ENCODE results near the gene EYS.

Gene EYS

DNA sequence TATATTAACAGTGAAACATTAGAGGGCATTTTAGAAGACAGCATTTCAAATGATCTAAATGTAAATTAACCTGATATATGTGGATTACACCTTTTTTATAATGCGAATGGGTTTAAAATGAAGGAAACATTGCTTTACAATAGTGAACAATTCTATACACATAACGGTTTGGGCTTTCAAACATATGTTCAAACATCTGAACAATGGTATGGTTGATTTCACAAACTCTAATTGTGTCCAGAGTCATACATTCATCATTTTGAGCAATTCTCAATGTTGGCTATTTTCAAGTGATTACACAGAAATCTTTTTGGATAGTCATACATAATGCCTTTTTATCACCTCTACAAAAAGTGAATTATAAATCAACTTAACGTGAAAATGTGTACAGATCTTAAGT, 1493.3 kb downstream of the EYS start:
- no peak for DNase-seq

DNA sequence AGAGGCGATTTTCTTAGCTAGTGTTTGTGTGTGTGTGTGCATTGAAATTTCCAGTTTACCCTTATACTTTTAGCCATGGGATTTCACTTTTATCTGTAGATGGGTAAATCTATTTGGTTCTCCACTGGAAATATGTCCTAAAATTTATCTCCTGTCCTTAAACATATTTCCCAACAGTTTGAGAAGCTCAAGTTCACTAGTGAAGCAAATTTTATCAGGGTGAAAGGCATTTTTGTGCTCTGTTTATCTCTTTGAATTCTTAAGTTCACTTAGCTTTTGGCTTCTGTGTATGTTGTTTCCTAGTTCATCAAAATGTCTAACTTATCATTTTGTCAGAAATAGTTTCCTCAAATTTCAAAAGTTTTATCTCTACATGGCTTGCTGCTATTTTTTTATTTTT, 1509.8 kb downstream of the EYS start:
- DNase-seq, result no peak

DNA sequence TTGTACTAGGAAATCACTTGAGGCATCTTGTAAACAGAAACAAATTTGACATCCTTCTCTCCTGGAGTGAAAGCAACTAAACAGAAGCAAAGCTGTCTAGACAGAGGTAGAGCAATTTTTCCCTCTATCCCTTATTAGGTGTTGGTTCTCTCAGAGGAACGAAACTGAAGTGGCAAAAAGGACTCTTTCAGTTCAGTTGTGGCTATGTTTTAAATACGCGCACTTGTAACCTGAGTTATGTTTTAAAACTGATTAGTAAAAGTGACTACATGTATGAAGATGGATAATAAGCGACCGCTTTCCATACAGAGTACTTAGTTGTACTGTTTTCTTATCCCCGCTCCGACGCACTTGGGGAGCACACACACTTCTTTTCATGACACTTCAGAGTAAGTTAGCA, 1520.4 kb downstream of the EYS start:
- DNase-seq, result no peak

DNA sequence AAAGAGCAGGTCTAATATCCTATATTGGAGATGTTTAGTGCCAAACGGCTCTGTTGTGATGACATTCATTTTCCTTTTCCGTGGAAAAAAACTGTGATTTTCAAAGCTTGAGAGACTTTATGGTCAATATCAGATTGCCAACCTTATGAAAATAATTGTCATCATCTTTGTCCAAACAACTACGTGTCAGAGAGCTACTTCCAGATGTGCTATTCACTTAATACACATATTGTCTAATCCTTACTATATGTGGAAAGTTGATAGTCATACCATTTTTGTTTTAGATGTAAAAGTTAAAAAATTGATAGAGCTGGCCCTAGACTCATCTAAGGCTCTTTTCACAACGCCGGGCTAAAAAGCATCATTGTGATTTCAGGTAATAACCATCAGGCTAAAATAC, 1521.4 kb downstream of the EYS start:
- DNase-seq, result no peak

DNA sequence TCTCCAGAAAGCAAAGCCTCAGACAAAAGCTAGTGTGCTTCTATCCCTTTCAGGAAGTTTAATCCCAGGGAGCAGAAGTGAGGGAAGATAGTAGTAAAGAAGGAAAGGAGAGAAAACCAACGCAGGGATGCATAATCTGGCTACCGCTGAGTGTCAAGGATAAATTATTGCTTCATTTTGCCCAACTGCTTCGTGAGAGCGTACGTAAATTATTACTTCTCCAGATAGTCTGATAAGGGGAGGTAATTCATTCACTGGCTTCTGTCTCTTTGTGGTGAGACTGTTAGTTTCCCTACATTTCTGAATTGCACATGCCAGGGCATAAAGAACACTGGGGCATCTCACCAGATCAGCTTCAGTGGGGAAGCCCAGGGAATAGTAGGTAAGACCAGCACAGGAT, 1531.7 kb downstream of the EYS start:
- no peak for DNase-seq

DNA sequence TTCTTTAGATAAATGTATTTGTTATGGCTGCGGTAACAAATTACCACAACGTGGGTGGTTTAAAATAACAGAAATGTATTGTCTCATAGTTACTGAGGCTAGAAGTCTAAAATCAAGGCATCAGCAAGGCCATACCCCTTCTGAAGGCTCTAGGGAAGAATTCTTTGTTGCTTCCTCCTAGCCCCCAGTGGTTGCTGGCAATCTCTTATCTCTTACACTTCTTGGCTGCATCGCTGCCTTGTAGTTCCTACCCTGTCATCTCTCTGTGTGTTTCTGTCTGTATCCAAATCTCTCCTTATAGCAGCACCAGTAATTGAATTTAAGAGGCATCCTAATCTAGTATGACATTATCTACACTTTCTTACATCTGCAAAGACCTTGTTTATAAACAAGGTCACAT, 1536.7 kb downstream of the EYS start:
- no peak for DNase-seq

DNA sequence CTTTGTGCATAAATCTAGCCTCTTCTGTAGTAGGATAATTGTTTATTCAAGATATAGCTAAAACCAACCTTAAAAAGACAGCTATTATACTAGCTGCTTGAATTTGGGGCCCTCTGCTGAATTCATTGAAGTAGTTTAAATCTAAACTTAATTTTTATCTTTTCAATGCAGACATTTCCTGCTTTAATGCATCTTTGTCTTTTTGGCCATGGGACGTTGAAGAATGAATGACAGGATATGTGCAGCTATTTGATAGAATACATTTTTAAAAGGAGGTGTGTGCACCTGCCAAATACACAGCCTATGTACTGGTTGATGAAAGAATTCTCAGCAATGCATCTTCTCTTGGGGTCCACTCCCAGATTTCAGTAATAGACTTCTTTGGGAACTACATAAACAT, 1546.5 kb downstream of the EYS start:
- no peak for DNase-seq

DNA sequence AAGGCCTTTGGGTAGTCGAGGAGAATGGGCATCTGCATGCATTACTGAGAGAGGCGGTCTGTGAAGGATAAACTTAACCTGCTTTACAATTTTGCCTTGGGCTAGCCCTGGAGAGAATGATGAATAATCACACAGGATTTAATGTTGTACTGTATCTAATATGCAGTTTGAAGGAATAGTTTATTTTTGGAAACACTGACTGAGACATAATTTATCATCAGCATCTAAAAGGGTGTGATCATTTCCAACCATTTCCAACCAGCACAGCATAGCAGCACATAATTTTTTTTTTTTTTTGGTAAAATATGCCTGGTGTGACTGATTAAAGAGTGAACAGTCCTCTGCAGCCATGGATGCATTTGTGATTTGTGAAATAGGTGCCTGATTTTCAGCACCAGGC, 1552.0 kb downstream of the EYS start:
- DNase-seq, result no peak

DNA sequence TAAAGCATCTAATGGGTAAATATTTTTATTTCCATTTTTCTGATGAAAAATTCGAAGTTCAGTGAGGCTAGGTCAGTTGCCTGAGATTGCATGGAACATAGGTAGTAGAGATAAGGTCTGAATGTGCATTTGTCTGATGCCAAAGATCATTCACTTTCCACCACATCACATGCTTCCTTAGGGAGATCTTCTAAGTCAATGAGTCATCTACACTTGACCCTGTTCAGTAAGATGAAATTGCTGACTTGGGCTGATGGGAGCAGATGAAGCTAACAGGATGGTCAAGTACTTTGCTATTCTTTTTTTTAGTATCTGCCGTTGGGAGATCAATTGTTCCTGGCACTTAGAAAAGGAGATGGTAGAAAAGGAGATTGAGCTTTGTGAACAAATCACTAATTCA, 1560.2 kb downstream of the EYS start:
- DNase-seq, result no peak

DNA sequence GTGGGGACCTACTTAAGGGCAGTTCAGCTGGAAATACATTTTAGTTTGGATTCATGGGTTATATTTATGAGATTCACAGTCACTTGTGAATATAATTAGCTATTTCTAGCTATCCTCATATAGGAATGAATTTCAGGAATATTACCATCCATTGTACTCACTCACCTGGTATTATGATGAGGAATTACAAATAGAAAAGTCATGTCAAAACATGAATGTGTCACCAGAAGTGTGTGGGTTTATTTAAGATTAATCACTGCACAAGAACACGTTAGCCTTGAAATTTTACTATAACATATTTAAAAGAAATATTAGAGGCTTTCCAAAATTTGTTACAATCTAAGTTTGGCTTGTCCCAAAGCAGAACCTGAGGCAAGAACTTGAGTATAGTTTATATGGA, 1560.9 kb downstream of the EYS start:
- no peak for DNase-seq

DNA sequence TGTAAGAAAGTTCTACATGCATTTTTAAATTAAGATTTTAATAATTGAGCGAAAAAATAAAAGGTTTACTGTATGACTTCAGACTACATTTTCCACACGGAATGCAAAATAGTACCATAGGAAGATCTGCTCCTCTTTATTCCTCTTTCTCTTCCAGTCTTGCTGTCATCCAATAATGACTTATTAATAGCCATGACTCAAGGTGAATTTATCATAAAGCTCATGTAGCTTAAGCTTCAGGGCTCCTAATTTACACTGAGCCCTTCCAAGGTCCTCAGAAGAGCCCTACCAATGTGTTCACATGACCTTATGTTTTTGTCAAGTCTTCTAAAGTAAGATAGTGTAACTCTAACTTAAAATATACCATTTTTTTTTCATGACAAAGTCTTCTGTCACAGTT, 1561.4 kb downstream of the EYS start:
- no peak for DNase-seq

DNA sequence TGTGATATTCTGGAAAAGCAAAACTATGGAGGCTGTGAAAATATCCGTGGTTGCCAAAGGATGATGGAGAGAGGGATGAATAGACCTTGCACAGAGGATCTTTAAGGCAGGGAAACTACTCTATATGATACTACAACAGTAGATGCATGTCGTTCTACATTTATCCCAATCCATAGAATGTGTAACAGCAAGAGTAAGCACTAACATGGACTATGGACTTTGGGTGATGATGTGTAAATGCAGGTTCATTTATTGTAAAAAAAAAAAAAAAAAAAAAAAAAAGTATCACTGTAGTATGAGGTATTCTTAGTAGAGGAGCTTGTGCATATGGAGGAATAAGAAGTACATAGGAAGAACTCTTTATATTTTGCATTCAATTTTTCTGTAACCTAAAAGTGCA, 1563.9 kb downstream of the EYS start:
- no peak for DNase-seq

DNA sequence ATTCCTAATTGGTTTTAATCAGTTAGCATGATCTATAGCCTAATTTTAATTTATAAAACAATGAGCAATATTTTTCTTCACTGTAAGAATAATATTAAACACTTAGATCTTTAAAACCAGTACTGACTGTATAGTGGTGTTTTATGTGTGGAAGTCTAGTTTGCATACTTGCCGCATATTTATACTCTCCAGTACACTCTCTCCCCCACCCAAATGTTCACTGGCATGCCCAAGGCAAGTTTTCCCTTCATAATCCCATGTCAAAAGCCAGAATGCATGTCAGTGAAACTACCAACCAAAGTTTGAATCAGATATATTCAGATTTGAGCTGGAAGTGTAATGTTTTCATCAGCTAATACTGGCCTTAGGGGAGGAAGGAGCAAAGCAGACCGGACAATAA, 1565.3 kb downstream of the EYS start:
- no peak for DNase-seq

DNA sequence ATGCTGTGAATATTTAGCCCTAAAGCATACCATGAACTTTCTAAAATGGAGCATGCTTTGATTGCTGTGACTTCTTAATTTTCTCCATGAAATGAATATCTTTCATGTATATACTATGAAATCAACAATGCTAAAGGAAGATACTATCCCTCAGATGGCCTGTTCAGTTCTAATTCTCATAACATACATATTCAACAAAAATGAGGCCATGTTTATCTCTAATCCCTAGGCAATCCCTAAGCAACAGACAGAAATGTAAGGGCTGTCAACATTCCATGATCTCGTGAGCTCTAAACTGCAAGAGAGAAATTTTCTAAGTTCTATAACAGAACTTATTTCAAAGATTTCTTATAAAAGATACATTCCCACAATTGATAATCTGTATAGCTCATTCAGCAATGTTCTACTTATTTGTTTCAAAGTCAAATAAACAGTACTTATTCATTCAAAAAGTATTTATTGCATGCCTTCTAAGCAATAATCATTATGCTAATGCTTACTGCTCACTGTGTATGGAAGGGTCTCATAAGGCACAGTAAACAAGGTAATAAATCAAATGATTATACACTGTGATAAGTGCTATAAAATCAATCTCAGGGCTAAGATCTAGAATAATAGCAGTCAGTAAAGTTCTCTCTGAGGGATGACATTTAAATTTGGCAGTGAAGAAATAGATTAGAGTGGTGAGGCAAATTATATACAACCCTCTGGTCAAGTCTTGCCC, 1578.6 kb downstream of the EYS start:
- DNase-seq, result no peak

DNA sequence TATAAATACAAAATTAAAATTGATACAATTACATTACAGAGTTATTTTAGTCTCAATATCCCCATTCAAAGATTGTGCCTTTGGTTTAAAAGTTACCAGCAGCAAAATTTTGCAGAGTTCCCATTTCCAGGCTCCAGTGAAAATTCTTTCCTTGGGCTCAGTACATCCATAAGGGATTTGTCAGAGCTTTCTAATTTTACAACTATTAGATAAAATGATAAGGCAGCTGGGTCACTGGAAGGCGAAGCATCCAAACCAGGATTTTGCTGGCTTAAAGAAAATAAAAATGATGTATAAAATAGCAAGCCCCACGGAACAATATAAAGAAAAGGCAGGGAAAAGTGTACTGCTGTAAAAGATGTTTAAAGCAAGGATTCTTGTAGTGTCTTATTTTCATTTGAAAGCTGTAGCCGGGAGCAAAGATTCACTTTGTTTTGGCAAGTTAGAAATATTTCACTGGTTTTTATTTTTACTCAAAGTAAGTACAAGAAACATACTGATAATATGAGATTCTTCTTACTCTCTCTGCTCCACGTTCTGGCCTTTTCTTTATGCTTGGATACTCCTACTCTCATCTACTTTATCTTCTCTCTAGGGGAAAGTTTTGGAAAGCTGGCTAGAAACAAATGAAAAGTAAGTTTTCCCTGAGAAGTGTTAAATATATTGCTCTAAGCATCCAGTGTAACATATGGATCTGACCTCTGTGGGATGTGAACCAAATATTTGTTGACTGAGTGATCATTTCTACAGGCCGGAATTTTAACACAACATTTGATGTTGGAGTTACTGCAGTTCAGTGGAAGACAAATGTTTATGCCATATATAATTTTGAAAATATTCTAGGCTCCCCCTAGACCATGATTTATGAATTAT, 1583.0 kb downstream of the EYS start:
- DNase-seq, result no peak

DNA sequence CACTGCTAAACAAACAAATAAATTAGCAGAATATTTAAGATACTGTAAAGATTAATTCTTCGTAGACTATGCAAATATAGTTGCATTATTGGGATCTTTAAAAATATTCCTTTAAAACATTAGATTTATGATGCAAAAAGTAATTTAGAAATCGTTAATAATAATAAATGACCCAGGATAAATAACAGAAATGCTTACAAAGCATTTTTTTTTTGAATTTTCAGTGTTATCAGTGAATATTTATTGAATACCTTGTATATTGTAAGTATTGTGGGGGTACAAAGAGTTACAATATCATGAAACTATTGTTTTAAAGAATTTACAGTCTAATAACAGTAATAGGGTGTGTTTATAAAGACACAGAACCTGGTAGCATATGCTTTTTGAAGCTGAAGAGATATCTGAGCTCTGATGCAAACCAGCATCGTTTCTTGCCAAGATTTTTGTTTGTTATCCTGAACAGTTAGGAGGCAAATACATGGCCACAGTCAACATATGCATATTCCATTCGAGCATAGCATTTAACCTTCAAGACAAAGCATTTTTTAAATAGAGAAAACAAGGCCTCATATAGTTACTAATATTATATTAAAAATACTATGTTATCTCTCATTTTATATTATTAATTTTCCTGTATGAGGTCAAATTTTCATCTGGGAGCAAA, 1584.2 kb downstream of the EYS start:
- no peak for DNase-seq

DNA sequence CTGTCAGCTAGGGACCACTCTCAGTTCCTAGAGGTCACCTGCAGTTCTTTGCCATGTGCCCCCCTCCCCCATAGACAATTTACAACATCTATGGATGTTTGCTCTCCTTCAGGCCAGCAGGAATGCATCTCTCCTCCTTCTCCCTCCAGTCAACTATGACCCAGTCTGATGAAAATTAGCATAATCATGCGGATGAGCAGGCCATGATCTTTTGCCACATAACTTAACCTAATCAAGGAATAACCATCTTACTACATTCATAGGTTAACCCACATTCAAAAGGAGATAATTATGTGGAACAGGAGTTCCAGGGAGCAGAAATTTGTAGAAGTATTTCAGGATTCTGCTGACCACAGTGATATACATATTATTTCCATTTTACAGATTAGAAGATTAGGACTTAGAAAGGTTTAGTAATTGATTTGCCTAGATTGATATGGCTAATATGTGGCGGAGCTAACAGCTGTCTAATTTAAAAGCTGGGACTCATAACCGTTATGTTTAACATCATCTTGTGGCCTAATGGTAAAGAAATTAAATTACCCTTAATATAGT, 1585.9 kb downstream of the EYS start:
- no peak for DNase-seq

DNA sequence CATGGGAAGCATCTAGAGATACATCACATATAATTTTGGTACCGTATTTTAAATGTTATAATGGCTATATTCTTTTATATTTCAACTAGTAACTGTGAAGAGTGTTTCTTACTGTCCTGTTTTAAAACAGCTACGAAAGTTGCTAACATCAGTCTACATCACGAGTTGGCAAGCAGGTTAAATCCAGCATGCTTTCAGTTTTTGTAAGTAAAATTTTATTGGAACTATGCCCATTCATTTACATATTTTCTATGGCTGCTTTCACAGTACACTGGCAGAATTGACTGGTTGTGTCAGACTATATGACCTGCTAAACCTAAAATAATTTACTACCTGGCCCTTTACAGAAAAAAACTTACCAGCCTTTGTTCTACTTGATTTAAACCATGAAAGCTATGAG, 1593.3 kb downstream of the EYS start:
- no peak for DNase-seq

DNA sequence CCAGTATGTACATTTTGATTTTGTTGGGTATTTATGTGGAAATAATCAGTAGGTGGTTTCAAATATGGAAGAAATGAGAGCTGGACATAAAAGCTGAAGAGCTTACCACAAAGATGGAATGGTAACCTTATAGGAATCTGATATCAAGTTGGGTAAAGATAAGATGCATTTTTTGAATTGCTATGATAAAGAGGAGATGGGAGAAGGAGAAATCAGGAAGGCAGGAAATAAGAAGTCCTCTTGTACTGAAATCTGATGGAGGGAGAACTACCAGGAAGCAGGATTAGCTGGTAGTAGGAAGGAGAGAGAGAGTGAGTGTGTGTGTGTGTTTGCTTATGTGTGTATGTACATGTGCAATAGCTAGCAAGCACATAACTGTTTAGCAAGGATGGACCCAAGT, 1603.0 kb downstream of the EYS start:
- DNase-seq, result no peak

DNA sequence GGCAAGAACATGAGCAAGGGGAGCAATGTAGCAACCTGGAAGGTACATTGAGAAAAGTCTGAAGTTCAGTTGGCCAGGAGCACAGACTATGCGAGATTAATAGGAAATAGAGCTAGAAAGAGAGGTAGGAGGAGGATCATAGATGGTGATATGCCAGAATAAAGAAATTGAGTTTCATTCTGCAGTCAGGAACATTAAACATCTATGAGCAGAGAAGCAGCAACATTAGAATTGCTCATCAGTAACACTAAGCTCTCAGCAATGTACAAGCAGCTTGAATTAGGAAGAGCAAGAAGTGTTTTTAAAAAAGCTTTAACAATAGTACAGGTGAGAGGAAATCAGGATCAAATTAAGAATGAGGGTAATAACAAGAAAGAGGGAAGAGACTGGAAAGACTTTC, 1603.5 kb downstream of the EYS start:
- no peak for DNase-seq

DNA sequence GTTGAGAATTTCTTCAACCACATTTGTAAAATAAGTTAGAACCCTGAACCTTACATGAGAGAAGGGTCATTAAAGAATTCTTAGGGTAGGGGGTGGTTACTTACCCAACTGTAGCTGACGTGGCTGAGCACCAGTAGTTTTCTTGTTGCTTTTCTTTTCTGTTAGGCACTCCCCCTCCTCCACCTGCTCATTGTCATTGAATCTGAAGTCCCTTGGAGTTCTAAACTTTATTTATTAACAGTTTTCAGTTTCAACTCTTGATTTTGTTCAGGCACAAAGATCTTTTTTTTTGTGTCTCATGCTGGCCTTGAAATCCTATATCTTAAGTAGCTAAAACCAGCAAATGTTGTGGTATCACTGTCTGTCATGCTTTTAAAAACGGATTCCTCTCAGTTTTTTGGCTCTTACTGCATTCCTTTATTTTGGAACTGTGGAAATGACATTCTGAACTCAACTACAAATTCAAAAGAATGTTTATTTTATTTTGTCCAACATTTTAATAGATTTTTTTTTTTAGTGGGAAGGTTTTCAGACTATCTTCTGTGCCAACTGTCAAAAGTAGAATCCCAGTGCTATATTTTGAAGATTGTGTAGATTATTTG, 1606.2 kb downstream of the EYS start:
- no peak for DNase-seq

DNA sequence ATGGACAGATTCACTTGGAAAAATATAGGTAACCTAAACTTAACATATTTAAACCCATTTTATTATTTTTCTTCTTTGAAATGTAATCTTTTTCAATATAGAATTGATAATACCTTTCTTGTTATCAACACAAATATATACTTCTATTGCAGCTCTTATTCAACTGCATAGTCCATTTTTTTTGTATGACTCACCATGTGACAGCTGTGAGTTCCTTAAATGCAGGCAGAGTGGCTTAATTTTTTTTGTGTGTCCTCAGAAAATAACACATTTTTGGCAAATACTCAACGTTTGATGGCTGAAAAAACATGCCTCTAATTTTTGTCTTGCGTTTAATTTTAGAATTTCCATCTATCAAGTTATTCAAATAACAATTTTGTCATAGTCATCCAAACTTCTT, 1616.7 kb downstream of the EYS start:
- no peak for DNase-seq

DNA sequence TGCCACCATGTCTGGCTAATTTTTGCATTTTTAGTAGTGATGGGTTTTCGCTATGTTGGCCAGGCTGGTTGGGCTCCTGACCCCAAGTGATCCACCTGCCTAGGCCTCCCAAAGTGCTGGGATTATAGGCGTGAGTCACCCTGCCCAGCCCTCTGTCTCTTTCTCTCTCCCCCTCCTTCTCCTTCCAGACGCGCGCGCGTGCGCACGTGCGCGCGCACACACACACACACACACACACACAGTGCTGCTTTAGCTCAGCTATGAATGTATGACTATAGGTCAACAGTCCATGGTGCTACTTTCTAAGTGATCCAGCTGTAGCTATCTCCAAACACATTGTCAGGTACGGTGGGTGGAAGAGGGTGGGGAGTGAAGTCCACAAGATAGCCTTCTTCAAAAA, 1621.9 kb downstream of the EYS start:
- DNase-seq, result no peak
